AG04449 (cell line): ENCODE results near the gene SLC3A2.

Source experiments
- CTCF ChIA-PET: fragments of 350-600 bp; formaldehyde crosslinking; extraction: SDS; loops from one replicate; lab custom pipeline; 2021; ENCODE audit warnings: antibody characterized with exemption; lab: Yijun Ruan, JAX
- POLR2A ChIA-PET: fragments of 400-600, 350-600 bp; formaldehyde crosslinking; extraction: SDS; loops from one replicate; lab custom pipeline; 2020; ENCODE audit warnings: antibody characterized with exemption, inconsistent platforms; lab: Yijun Ruan, JAX
- DNase-seq: peaks from one replicate; pipeline ENCODE4 v3.0.0-alpha.2; 2010; ENCODE audit warnings: low read depth, low spot score
- H3K4me3 ChIP-seq: 2 replicates; pipeline ENCODE4 v1.5.1; 2011; ENCODE audit warnings: low read depth, mild to moderate bottlenecking, control low read depth, low read length
- CTCF ChIP-seq: IDR thresholded peaks from one replicate; pipeline ENCODE4 v1.5.1; 2011; ENCODE audit warnings: mild to moderate bottlenecking, moderate library complexity, low read length, control low read depth, inconsistent platforms; ENCODE audit not compliant: insufficient read depth; ENCODE audit errors: missing control alignments

Gene SLC3A2

GRCh38 chr11:62879235-62879978 lies 1.3 kb upstream of the SLC3A2 start:
- ChIA-PET CTCF (interaction anchor here (0.8 to 1.7 kb wide), 3 partner anchors 17 to 93 kb away, joined by 3 to 10 read pairs (median 5); partner anchors contain the start of gene TMEM179B), POLR2A (interaction anchor here (1.0 to 4.3 kb wide), 2 partner anchors 10 to 38 kb away, joined by 3 to 42 read pairs; no protein-coding TSS in a partner anchor)
- no peak for TF ChIP-seq CTCF
- H3K4me3 ChIP-seq: peak overlapping the region; percentile 100
- no peak for DNase-seq

- H3K4me3 ChIP-seq: peak overlapping the region; percentile 100
- DNase-seq: no peak
- POLR2A ChIA-PET: interaction anchor here (0.6 to 4.3 kb wide), 5 partner anchors 9 to 39 kb away, joined by 3 to 42 read pairs (median 5); no protein-coding TSS in a partner anchor
These were observed 379 bp upstream of the SLC3A2 start for GRCh38 chr11:62880231-62880802.

DNA sequence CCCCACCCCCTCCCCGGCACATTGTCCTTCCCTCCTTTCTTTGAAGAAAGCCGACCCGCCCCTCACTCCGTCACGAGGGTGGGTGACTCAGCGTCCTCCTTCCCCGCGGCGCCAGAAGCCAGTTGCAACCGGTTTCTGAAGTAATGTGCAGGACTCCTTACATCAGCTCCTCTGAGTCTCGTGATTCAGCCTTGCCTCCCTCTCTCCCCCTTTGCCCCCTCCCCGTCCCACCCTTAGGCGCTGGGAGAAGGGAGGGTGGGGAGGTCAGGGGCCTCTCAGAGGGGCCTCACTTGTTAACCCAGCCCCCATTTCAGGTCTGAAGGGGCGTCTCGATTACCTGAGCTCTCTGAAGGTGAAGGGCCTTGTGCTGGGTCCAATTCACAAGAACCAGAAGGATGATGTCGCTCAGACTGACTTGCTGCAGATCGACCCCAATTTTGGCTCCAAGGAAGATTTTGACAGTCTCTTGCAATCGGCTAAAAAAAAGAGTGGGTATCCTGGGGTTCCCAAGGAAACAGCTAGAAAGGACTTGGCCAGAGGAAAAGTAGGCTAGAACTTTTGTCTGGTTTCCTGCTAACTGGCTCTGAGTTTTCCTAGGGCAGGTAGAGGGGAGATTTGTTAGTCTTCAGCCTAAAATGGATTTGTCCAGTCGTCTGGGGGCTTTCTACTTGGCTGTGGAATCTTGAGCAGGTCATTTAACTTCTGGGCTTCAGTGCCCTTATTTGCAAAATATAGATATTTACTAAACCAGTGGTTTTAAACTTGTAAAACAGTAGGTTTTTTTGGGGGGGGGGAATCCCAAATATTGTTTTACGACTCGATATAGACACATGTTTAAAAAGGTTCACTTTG lies 1.1 kb downstream of the SLC3A2 start:
- ChIA-PET POLR2A (interaction anchor here (0.6 to 4.3 kb wide), 8 partner anchors 9 to 291 kb away, joined by 3 to 42 read pairs (median 4); partner anchors contain the start of genes TMEM179B and TUT1), CTCF (interaction anchor here (0.9 to 2.1 kb wide), 8 partner anchors 8 to 321 kb away, joined by 3 to 11 read pairs (median 4); no protein-coding TSS in a partner anchor)
- peak; percentile 87 for DNase-seq
- peak overlapping the region; percentile 100 for H3K4me3 ChIP-seq
- no peak for TF ChIP-seq CTCF

More at GRCh38 chr11:62880231-62880802, 379 bp upstream of the SLC3A2 start:
- TF ChIP-seq CTCF: no peak
- CTCF ChIA-PET: interaction anchor here (0.8 to 2.1 kb wide), 7 partner anchors 9 to 94 kb away, joined by 3 to 11 read pairs (median 5); no protein-coding TSS in a partner anchor

GRCh38 chr11:62882431-62882749 lies 1.7 kb downstream of the SLC3A2 start:
- H3K4me3 ChIP-seq: peak overlapping the region; percentile 100
- no peak for DNase-seq
- ChIA-PET CTCF (interaction anchor here (1.6 kb wide), 1 partner anchor 21 kb away, joined by 3 read pairs; no protein-coding TSS in a partner anchor), POLR2A (interaction anchor here (0.7 to 4.3 kb wide), 4 partner anchors 8 to 41 kb away, joined by 4 to 42 read pairs (median 18); no protein-coding TSS in a partner anchor)
- no peak for TF ChIP-seq CTCF

GRCh38 chr11:62882788-62883501 lies 2.2 kb downstream of the SLC3A2 start:
- TF ChIP-seq CTCF: no peak
- CTCF ChIA-PET: interaction anchor here (1.6 kb wide), 1 partner anchor 22 kb away, joined by 3 read pairs; no protein-coding TSS in a partner anchor
- no peak for DNase-seq
- POLR2A ChIA-PET: interaction anchor here (0.7 to 4.3 kb wide), 4 partner anchors 8 to 42 kb away, joined by 4 to 42 read pairs (median 18); no protein-coding TSS in a partner anchor
- peak overlapping the region; percentile 100 for H3K4me3 ChIP-seq
